GM18520 (cell line): ENCODE measurements around the gene RSRP1.
"Not testable (repeated sequence)": the region's sequence is repeated elsewhere in the genome, so short reads cannot be mapped to it uniquely, and the experiment has no call there.

ENCODE experiments used
- ATAC-seq: cut with Tn5 transposase; IDR thresholded peaks from one replicate; pipeline ENCODE4 v1.9.1; 2021; ENCODE audit not compliant: unreplicated experiment

The RSRP1 gene

GRCh38 chr1:25257196-25257595 lies 9.9 kb upstream of the RSRP1 start:
- no peak for ATAC-seq

GRCh38 chr1:25256578-25256965 lies 9.3 kb upstream of the RSRP1 start:
- no peak for ATAC-seq

GRCh38 chr1:25255706-25256577 lies 8.7 kb upstream of the RSRP1 start:
- ATAC-seq = no peak

- no peak for ATAC-seq
Measured at GRCh38 chr1:25253911-25254310, 6.7 kb upstream of the RSRP1 start.

- ATAC-seq = no peak
Measured at GRCh38 chr1:25247829-25248754, 838 bp upstream of the RSRP1 start.

GRCh38 chr1:25246600-25247023 lies 642 bp downstream of the RSRP1 start:
- ATAC-seq = no peak

GRCh38 chr1:25245809-25246599 lies 1.2 kb downstream of the RSRP1 start:
- no peak for ATAC-seq

- ATAC-seq = no peak
Measured at GRCh38 chr1:25245393-25245792, 1.9 kb downstream of the RSRP1 start.

- no peak for ATAC-seq
Measured at GRCh38 chr1:25243907-25244306, 3.3 kb downstream of the RSRP1 start.

- ATAC-seq = peak; percentile 58
Measured at GRCh38 chr1:25239681-25240541, 7.3 kb downstream of the RSRP1 start.

GRCh38 chr1:25238046-25238445 lies 9.2 kb downstream of the RSRP1 start:
- no peak for ATAC-seq

GRCh38 chr1:25236261-25236660 lies 11.0 kb downstream of the RSRP1 start:
- ATAC-seq = not testable (repeated sequence)

- ATAC-seq = not testable (repeated sequence)
Measured at GRCh38 chr1:25235411-25235810, 11.8 kb downstream of the RSRP1 start.

GRCh38 chr1:25232866-25233784 lies 14.1 kb downstream of the RSRP1 start:
- peak; percentile 41 for ATAC-seq

GRCh38 chr1:25232027-25232865 lies 15.0 kb downstream of the RSRP1 start, which contains the start of gene SYF2:
SYF2 (minus strand) TSS chr1:25232502; CDS start chr1:25232467, 35 bp downstream.
- ATAC-seq = peak; percentile 79

- no peak for ATAC-seq
Measured at GRCh38 chr1:25223471-25223870, 23.8 kb downstream of the RSRP1 start.

- no peak for ATAC-seq
Measured at GRCh38 chr1:25222606-25223005, 24.6 kb downstream of the RSRP1 start.

- ATAC-seq = no peak
Measured at GRCh38 chr1:25220666-25221065, 26.6 kb downstream of the RSRP1 start.
